A549 (cell line): ENCODE results near the gene SOX10. TPM values are rescaled to one million over a fixed set of nuclear protein-coding genes. Genes with fewer than 3 reads are reported as not detected.
A peak's percentile ranks its signal among the peaks of the same experiment; 100 is the strongest.

Experiments used
- ATAC-seq, 2 experiments: fragments of 200-7000 bp in 1 of 2; fragments of >200 bp in 1 of 2; cut with Nextera tagmentation in 1 of 2; cut with Tn5 transposase in 1 of 2; 3 replicates each; pipeline versions ENCODE4 v1.8.0 to v1.9.1; 2018 to 2020; ENCODE audit warnings: mild to moderate bottlenecking in 1 of 2, moderate library complexity in 1 of 2
- CTCF ChIA-PET: fragments of 300-600 bp; sonication (Branson Sonifier 250); formaldehyde crosslinking; extraction: SDS; loops from one replicate; lab custom pipeline; 2021; ENCODE audit warnings: antibody characterized with exemption, inconsistent platforms; lab: Yijun Ruan, JAX
- POLR2A ChIA-PET: fragments of 350-600 bp; formaldehyde crosslinking; extraction: SDS; loops from one replicate; lab custom pipeline; 2021; ENCODE audit warnings: antibody characterized with exemption, inconsistent platforms; lab: Yijun Ruan, JAX
- DNase-seq, 2 experiments: peaks; one replicate each; pipeline versions ENCODE4 v3.0.0 to v3.0.0-alpha.2; 2011 to 2016; ENCODE audit warnings: low read depth in 1 of 2, low spot score in 1 of 2
- FAIRE-seq: peaks from 2 replicates; lab custom pipeline; 2011; peaks lifted over from hg19 to GRCh38; lab: Jason Lieb, UNC
- H3K27ac ChIP-seq, 2 experiments: fragments of >200 bp; sonication (Bioruptor Twin); formaldehyde crosslinking; 3 replicates each; pipeline ENCODE4 v1.5.1; 2016 to 2017
- H3K4me1 ChIP-seq: fragments of >200 bp; sonication (Bioruptor Twin); formaldehyde crosslinking; 3 replicates; pipeline ENCODE4 v1.6.1; 2016
- H3K4me2 ChIP-seq: fragments of >200 bp; sonication (Bioruptor Twin); formaldehyde crosslinking; 3 replicates; pipeline ENCODE4 v1.6.1; 2016
- H3K4me3 ChIP-seq: fragments of >200 bp; sonication (Bioruptor Twin); formaldehyde crosslinking; 3 replicates; pipeline ENCODE4 v1.5.1; 2016
- H3K9me3 ChIP-seq: fragments of >200 bp; sonication (Bioruptor Twin); formaldehyde crosslinking; 3 replicates; pipeline ENCODE4 v1.6.1; 2016
- ATOH8 ChIP-seq: fragments of 250-450 bp; sonication (Bioruptor Pico); IDR thresholded peaks from 2 replicates; pipeline ENCODE4 v1.5.0; 2020; ENCODE audit warnings: low read depth, mild to moderate bottlenecking, moderate library complexity
- BCL3 ChIP-seq: fragments of >200 bp; sonication (Bioruptor Twin); formaldehyde crosslinking; IDR thresholded peaks from 3 replicates; pipeline ENCODE4 v1.6.1; 2016
- BHLHE40 ChIP-seq: IDR thresholded peaks from 2 replicates; pipeline ENCODE4 v1.6.1; 2012; ENCODE audit warnings: low read depth, low read length, inconsistent platforms
- CEBPB ChIP-seq, 2 experiments: fragments of >200 bp in 1 of 2; sonication (Bioruptor Twin) in 1 of 2; formaldehyde crosslinking in 1 of 2; IDR thresholded peaks; 2 replicates each; pipeline ENCODE4 v1.6.1; 2012 to 2016
- EHF ChIP-seq: fragments of 250-450 bp; sonication (Bioruptor Pico); IDR thresholded peaks from 2 replicates; pipeline ENCODE4 v1.5.0; 2020; ENCODE audit warnings: mild to moderate bottlenecking
- FOSB ChIP-seq: fragments of 250-450 bp; sonication (Bioruptor Pico); IDR thresholded peaks from 2 replicates; pipeline ENCODE4 v1.5.0; 2020; ENCODE audit warnings: mild to moderate bottlenecking, moderate library complexity
- FOSL2 ChIP-seq, 2 experiments: fragments of 450-650 bp in 1 of 2; fragments of >200 bp in 1 of 2; sonication (Bioruptor Twin) in 1 of 2; formaldehyde crosslinking; IDR thresholded peaks; 2 replicates each; pipeline versions ENCODE4 v1.5.0 to v1.6.1; 2016 to 2020; ENCODE audit warnings: mild to moderate bottlenecking in 1 of 2, moderate library complexity in 1 of 2
- FOXS1 ChIP-seq: fragments of 250-450 bp; sonication (Bioruptor Pico); IDR thresholded peaks from 2 replicates; pipeline ENCODE4 v1.5.0; 2020; ENCODE audit warnings: mild to moderate bottlenecking, moderate library complexity
- HES2 ChIP-seq: fragments of >200 bp; sonication (Bioruptor Twin); formaldehyde crosslinking; IDR thresholded peaks from 2 replicates; pipeline ENCODE4 v1.6.1; 2016
- HOXB13 ChIP-seq: fragments of 250-450 bp; sonication (Bioruptor Pico); IDR thresholded peaks from 2 replicates; pipeline ENCODE4 v1.5.0; 2020; ENCODE audit warnings: low read depth, mild to moderate bottlenecking, moderate library complexity
- KDM1A ChIP-seq: fragments of 200-600 bp; sonication (generic); IDR thresholded peaks from 2 replicates; pipeline ENCODE4 v1.6.1; 2016; ENCODE audit warnings: low read depth, mild to moderate bottlenecking
- KDM5A ChIP-seq: fragments of 200-600 bp; sonication (generic); IDR thresholded peaks from 2 replicates; pipeline ENCODE4 v1.6.1; 2016; ENCODE audit warnings: antibody characterized with exemption, mild to moderate bottlenecking
- MAFK ChIP-seq: fragments of 450-650 bp; IDR thresholded peaks from 2 replicates; pipeline ENCODE4 v1.6.1; 2014; ENCODE audit not compliant: partially characterized antibody
- MYC ChIP-seq: IDR thresholded peaks from 2 replicates; pipeline ENCODE4 v1.6.1; 2012; ENCODE audit warnings: mild to moderate bottlenecking, inconsistent platforms, low read length, improper control_type of control experiment, borderline replicate concordance
- NFE2L2 ChIP-seq: fragments of 150-350 bp; conservative IDR thresholded peaks from 2 replicates; pipeline ENCODE4 v1.6.1; 2014; ENCODE audit warnings: low read length
- RARB ChIP-seq: fragments of 250-450 bp; sonication (Bioruptor Pico); IDR thresholded peaks from 2 replicates; pipeline ENCODE4 v1.8.0; 2021; ENCODE audit warnings: mild to moderate bottlenecking, moderate library complexity
- RCOR1 ChIP-seq: fragments of 150-350 bp; IDR thresholded peaks from 2 replicates; pipeline ENCODE4 v1.6.1; 2014; ENCODE audit warnings: antibody characterized with exemption, low read length, low read depth
- SMC3 ChIP-seq: fragments of >200 bp; sonication (Bioruptor Twin); formaldehyde crosslinking; IDR thresholded peaks from 3 replicates; pipeline ENCODE4 v1.6.1; 2018; ENCODE audit warnings: inconsistent platforms
- SREBF2 ChIP-seq: fragments of 450-650 bp; IDR thresholded peaks from 2 replicates; pipeline ENCODE4 v1.6.1; 2014; ENCODE audit warnings: mild to moderate bottlenecking, moderate library complexity
- TFCP2L1 ChIP-seq: fragments of 250-450 bp; sonication (Bioruptor Pico); IDR thresholded peaks from 2 replicates; pipeline ENCODE4 v1.5.0; 2021; ENCODE audit warnings: mild to moderate bottlenecking
- TP53 ChIP-seq: fragments of 250-450 bp; sonication (Bioruptor Pico); IDR thresholded peaks from 2 replicates; pipeline ENCODE4 v1.5.0; 2021; ENCODE audit warnings: mild to moderate bottlenecking, moderate library complexity
- ZC3H11A ChIP-seq: fragments of 450-650 bp; IDR thresholded peaks from 2 replicates; pipeline ENCODE4 v1.6.1; 2014; ENCODE audit warnings: antibody characterized with exemption, mild to moderate bottlenecking
- ZFP36 ChIP-seq: fragments of 450-650 bp; IDR thresholded peaks from 2 replicates; pipeline ENCODE4 v1.6.1; 2014; ENCODE audit warnings: borderline replicate concordance; ENCODE audit not compliant: partially characterized antibody
- ZNF302 ChIP-seq: fragments of 250-450 bp; sonication (Bioruptor Pico); IDR thresholded peaks from 2 replicates; pipeline ENCODE4 v1.9.0; 2021; ENCODE audit warnings: inconsistent platforms, mild to moderate bottlenecking, moderate library complexity
- WGBS: methylation state at CpG from one replicate; pipeline ENCODE4 v1.1.6; 2017; ENCODE audit errors: missing lambda C conversion rate; 5-methylcytosine and 5-hydroxymethylcytosine counted together
- polyA plus RNA-seq, 4 experiments: library from polyadenylated mRNA; depleted of rRNA in 3 of 4; stranded (reverse); fragments of >200 nt; fragmentation: RNase III in 1 of 4; extraction: RNeasy Plus Mini Kit Qiagen cat#74134 plus additional on column Dnase treatment in 1 of 4; gene quantifications; 2 replicates in 3 of 4; 3 replicates in 1 of 4; pipeline ENCODE4 v1.2.3, GENCODE V29; 2011 to 2017
- TF ChIP-seq, protein P1 (sequence below): fragments of 150-350 bp; IDR thresholded peaks from 2 replicates; pipeline ENCODE4 v1.6.1; 2014; ENCODE audit warnings: low read depth, mild to moderate bottlenecking, low read length

Gene SOX10
- polyA plus RNA-seq, 2 of the 4 experiments (the other 2 are of a cell fraction), result not detected

GRCh38 chr22:37990862-37991261 lies 6.5 kb upstream of the SOX10 start:
- FAIRE-seq, result no peak
- ATAC-seq, result no peak
- CTCF ChIA-PET, result no interaction called here

GRCh38 chr22:37990301-37990700 lies 5.9 kb upstream of the SOX10 start:
- no peak overlapping the region for H3K27ac ChIP-seq
- no peak overlapping the region for H3K4me3 ChIP-seq
- FAIRE-seq (no peak), DNase-seq (no peak), ATAC-seq (peak in 1 of 2 experiments; percentile 32; a peak in 1 of 6 replicates)
- ChIA-PET POLR2A (no interaction called here), CTCF (interaction anchor here (0.7 kb wide), 1 partner anchor 14 kb away, joined by 3 read pairs; no protein-coding TSS in a partner anchor)
- H3K9me3 ChIP-seq, result no peaks in the 10 kb centered on the region
- H3K4me2 ChIP-seq, result no peak overlapping the region
- TF ChIP-seq EHF (CRISPR knock-in tag) (no peak), MYC (no peak), MAFK (no peak), CEBPB (IDR thresholded peaks at IDR 0.05) (no peak), FOXS1 (CRISPR knock-in tag) (no peak), RARB (no peak), RCOR1 (no peak), SREBF2 (no peak), BCL3 (no peak)
- WGBS, result 94% methylated on average over 3 of the region's 5 CpGs
- H3K4me1 ChIP-seq, result no peaks in the 10 kb centered on the region

More at GRCh38 chr22:37990862-37991261, 6.5 kb upstream of the SOX10 start:
- no peaks in the 10 kb centered on the region for H3K4me1 ChIP-seq
- TF ChIP-seq EHF (CRISPR knock-in tag) (no peak), FOSB (CRISPR knock-in tag) (no peak)
- H3K9me3 ChIP-seq, result no peaks in the 10 kb centered on the region
- no peak overlapping the region for H3K27ac ChIP-seq
- H3K4me2 ChIP-seq, result no peak overlapping the region
- 68% methylated on average over 7 of the region's 7 CpGs for WGBS
- POLR2A ChIA-PET, result no interaction called here
- DNase-seq, result no peak
- no peak overlapping the region for H3K4me3 ChIP-seq

DNA sequence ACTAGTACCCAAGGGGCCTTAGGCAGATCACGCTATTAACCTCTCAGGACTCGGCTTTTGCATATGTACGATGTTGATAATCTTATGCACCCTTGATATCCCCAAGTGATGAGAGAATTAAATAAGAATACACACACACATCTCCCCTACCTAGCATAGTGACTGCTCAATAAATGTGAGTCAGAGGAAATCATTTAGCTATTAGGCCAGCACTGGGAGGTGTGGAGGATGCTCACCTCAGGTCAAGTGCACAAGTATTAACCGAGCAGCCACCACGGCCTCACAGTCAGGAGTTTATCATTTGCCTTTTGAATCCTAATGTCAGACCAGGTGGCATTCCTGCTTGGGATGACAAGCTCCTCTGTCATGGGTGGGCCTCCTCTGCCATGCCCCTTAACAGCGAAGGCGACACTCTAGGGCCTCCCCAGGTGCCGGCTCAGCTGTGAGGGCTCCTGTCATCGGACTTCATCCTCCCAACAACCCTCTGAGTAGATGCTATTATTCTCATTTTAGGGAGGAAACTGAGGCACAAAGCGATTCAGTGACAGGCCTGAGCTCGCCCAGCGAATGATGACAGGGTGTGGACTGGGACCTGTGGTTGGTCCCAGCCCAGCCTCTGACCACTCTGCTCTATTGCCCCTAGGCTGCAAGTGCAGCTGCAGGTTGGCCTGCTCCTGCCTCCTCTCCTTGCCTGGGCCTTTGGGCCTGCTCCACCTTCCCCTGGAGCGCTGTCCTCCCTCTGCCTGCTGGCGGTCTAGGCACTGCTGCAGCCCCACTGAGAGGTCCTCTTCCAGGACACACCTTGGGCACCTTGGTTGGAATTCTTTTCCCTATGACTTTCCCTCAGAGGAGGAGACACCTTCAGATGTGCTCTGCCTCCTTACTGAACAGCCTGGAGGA lies 5.0 kb upstream of the SOX10 start:
- WGBS, result 91% methylated on average over 12 of the region's 14 CpGs

DNA sequence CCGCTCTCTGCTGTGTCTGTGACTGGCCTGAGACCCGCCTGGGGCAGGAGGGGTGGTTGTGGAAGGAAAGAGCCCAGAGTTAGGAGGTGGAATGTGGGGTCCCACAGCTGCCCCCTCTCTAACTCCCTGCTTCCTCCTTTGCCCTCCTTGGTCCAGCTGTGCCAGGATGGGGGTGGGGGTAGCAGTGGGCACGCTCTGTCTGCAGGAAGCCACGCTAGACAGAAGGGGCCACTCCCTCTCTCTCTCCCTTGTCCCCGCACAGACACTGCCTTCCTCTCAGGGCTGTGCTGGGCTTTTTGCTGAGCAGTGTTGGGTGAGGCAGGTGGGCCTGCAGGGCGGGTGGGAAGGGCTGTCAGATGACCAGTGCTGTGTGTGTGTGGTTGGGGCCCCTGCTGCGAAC lies 2.0 kb upstream of the SOX10 start:
- 95% methylated on average over 5 of the region's 7 CpGs for WGBS
- no peak overlapping the region for H3K4me3 ChIP-seq
- H3K4me2 ChIP-seq, result no peak overlapping the region
- POLR2A ChIA-PET, result no interaction called here
- FAIRE-seq (no peak), ATAC-seq (no peak), DNase-seq (no peak)
- H3K9me3 ChIP-seq, result no peaks in the 10 kb centered on the region
- no peaks in the 10 kb centered on the region for H3K4me1 ChIP-seq
- no peak overlapping the region for H3K27ac ChIP-seq
- CTCF ChIA-PET, result no interaction called here
- TF ChIP-seq RARB (no peak), KDM5A (no peak), HOXB13 (CRISPR knock-in tag) (no peak), ZC3H11A (no peak), TP53 (CRISPR knock-in tag) (no peak), MAFK (no peak), ZFP36 (no peak), ATOH8 (CRISPR knock-in tag) (no peak), NFE2L2 (no peak), TFCP2L1 (CRISPR knock-in tag) (no peak)

More for the DNA sequence above, 5.0 kb upstream of the SOX10 start:
- no peak for TF ChIP-seq BHLHE40
- no peak for TF ChIP-seq HES2
- TF ChIP-seq SMC3, result no peak
- TF ChIP-seq ZNF302 (CRISPR knock-in tag), result no peak
- no peak for TF ChIP-seq CEBPB (IDR thresholded peaks at IDR 0.05)
- TF ChIP-seq KDM1A, result no peak
- TF ChIP-seq TP53 (CRISPR knock-in tag), result no peak
- TF ChIP-seq FOSL2 (IDR thresholded peaks at IDR 0.05), result no peak
- TF ChIP-seq FOSL2 (CRISPR knock-in tag; IDR thresholded peaks at IDR 0.05), result no peak
- TF ChIP-seq, protein P1, sequence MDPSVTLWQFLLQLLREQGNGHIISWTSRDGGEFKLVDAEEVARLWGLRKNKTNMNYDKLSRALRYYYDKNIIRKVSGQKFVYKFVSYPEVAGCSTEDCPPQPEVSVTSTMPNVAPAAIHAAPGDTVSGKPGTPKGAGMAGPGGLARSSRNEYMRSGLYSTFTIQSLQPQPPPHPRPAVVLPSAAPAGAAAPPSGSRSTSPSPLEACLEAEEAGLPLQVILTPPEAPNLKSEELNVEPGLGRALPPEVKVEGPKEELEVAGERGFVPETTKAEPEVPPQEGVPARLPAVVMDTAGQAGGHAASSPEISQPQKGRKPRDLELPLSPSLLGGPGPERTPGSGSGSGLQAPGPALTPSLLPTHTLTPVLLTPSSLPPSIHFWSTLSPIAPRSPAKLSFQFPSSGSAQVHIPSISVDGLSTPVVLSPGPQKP, result no peak
- FAIRE-seq (no peak), ATAC-seq (peak in 1 of 2 experiments; percentile 30; a peak in 1 of 6 replicates), DNase-seq (no peak)
- Histone ChIP-seq H3K27ac (no peak overlapping the region), H3K4me3 (no peak overlapping the region), H3K4me1 (no peaks in the 10 kb centered on the region), H3K9me3 (no peaks in the 10 kb centered on the region), H3K4me2 (no peak overlapping the region)
- ChIA-PET CTCF (no interaction called here), POLR2A (no interaction called here)
